Nephron progenitor cell (in vitro differentiated cells): ENCODE data around the gene ENDOG.
"Not testable (repeated sequence)": the region's sequence is repeated elsewhere in the genome, so short reads cannot be mapped to it uniquely, and the experiment has no call there.

Experiments used
- DNase-seq: peaks from one replicate; pipeline ENCODE4 v3.0.0; 2021
- H3K27ac Mint-ChIP-seq: 2 replicates; pipeline ENCODE4 v1.8.0; 2021; ENCODE audit warnings: mild to moderate bottlenecking, moderate library complexity, mixed read lengths
- H3K27me3 Mint-ChIP-seq: 2 replicates; pipeline ENCODE4 v1.8.0; 2021; ENCODE audit warnings: mild to moderate bottlenecking, low read depth, mixed read lengths; ENCODE audit not compliant: poor library complexity
- H3K36me3 Mint-ChIP-seq: 2 replicates; pipeline ENCODE4 v1.8.0; 2021; ENCODE audit warnings: low read depth, mixed read lengths
- H3K4me1 Mint-ChIP-seq: 2 replicates; pipeline ENCODE4 v1.8.0; 2021; ENCODE audit warnings: mixed read lengths
- H3K4me3 Mint-ChIP-seq: 2 replicates; pipeline ENCODE4 v1.8.0; 2021; ENCODE audit warnings: mild to moderate bottlenecking, moderate library complexity, mixed read lengths
- H3K9me3 Mint-ChIP-seq: 2 replicates; pipeline ENCODE4 v1.8.0; 2021; ENCODE audit warnings: mild to moderate bottlenecking, moderate library complexity, mixed read lengths
- TF ChIP-seq, protein P1 (sequence below): fragments of 200-600 bp; sonication (generic); IDR thresholded peaks from 2 replicates; pipeline ENCODE4 v1.5.0; 2021; ENCODE audit warnings: antibody characterized with exemption

The ENDOG gene

DNA sequence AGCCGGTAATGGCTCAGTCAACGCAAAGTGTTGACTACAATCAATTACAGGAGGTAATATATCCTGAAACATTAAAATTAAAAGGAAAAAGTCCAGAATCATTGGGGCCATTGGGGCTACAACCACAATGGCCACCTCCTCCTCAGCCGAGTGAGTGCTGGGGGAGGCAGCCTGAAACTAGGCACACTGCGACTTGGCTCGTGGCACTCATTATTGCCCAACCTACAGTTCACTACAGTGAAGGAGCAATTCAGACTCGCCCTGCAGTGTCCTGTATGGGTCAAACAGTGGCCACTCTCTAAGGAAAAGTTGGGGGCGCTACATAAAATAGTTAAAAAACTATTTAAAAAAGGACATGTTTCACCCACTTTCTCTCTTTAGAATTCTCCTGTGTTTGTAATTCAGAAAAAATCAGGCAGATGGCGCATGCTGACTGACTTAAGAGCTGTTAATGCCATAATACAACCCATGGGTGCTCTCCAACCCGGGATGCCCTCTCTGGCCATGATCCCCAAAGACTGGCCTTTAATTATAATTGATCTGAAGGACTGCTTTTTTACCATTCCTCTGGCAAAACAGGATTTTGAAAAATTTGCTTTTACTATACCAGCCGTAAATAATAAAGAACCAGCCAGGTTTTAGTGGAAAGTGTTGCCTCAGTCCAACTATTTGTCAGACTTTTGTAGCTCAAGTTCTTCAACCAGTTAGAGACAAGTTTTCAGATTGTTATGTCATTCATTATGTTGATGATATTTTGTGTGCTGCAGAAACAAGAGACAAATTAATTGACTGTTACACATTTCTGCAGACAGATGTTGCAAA lies 33.7 kb downstream of the ENDOG start:
- Mint-ChIP-seq H3K36me3 (peaks cover 30% of the 10 kb centered on the region), H3K9me3 (peaks cover 35% of the 10 kb centered on the region)
- not testable (repeated sequence) for H3K4me3 Mint-ChIP-seq, H3K27me3 Mint-ChIP-seq, H3K4me1 Mint-ChIP-seq, DNase-seq, H3K27ac Mint-ChIP-seq
- TF ChIP-seq, protein P1, sequence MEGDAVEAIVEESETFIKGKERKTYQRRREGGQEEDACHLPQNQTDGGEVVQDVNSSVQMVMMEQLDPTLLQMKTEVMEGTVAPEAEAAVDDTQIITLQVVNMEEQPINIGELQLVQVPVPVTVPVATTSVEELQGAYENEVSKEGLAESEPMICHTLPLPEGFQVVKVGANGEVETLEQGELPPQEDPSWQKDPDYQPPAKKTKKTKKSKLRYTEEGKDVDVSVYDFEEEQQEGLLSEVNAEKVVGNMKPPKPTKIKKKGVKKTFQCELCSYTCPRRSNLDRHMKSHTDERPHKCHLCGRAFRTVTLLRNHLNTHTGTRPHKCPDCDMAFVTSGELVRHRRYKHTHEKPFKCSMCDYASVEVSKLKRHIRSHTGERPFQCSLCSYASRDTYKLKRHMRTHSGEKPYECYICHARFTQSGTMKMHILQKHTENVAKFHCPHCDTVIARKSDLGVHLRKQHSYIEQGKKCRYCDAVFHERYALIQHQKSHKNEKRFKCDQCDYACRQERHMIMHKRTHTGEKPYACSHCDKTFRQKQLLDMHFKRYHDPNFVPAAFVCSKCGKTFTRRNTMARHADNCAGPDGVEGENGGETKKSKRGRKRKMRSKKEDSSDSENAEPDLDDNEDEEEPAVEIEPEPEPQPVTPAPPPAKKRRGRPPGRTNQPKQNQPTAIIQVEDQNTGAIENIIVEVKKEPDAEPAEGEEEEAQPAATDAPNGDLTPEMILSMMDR, result peak; percentile 13

- H3K36me3 Mint-ChIP-seq, result peaks cover 27% of the 10 kb centered on the region
- not testable (repeated sequence) for H3K4me3 Mint-ChIP-seq
Measured at GRCh38 chr9:128852646-128853045, 34.3 kb downstream of the ENDOG start.

DNA sequence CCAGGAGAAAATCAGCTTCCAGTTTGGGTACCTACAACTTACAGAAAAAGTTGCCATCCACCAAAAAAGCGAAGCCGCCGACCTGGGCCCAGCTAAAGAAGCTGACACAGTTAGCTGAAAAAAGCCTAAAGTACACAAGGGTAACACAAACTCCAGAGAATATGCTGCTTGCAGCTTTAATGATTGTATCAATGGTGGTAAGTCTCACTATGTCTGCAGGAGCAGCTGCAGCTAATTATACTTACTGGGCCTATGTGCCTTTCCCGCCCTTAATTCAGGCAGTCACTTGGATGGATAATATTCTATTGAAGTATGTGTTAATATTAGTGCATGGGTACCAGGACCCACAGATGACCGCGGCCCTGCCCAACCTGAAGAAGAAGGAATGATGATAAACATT lies 36.2 kb downstream of the ENDOG start:
- not testable (repeated sequence) for DNase-seq, H3K27ac Mint-ChIP-seq, H3K27me3 Mint-ChIP-seq, H3K4me3 Mint-ChIP-seq, H3K4me1 Mint-ChIP-seq
- H3K36me3 Mint-ChIP-seq, result peaks cover 19% of the 10 kb centered on the region
- peaks cover 19% of the 10 kb centered on the region for H3K9me3 Mint-ChIP-seq

More at GRCh38 chr9:128852646-128853045, 34.3 kb downstream of the ENDOG start:
- not testable (repeated sequence) for H3K27ac Mint-ChIP-seq, H3K27me3 Mint-ChIP-seq, H3K4me1 Mint-ChIP-seq, DNase-seq
- H3K9me3 Mint-ChIP-seq, result peaks cover 32% of the 10 kb centered on the region

- not testable (repeated sequence) for H3K9me3 Mint-ChIP-seq, H3K4me3 Mint-ChIP-seq, H3K36me3 Mint-ChIP-seq, H3K27me3 Mint-ChIP-seq, DNase-seq, H3K27ac Mint-ChIP-seq
- peaks cover 15% of the 10 kb centered on the region for H3K4me1 Mint-ChIP-seq
Measured at GRCh38 chr9:128858476-128858875, 40.2 kb downstream of the ENDOG start.

DNA sequence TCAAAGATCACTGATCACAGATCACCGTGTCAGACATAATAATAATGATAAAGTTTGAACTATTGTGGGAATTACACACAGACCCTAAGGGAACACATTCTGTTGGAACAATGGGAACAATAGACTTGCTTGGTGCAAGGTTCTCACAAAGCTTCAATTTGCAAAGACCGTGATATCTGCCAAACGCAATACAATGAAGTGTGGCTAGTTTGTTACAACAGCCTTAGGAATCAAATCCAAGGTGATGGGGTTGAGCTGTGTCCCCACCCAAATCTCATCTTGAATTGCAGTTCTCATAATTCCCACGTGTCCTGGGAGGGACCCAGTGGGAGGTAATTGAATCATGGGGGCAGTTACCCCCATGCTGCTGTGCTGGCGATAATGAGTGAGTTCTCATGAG lies 42.6 kb downstream of the ENDOG start:
- Mint-ChIP-seq H3K4me1 (peaks cover 19% of the 10 kb centered on the region), H3K36me3 (no peaks in the 10 kb centered on the region), H3K27me3 (no peaks in the 10 kb centered on the region), H3K27ac (no peak overlapping the region), H3K4me3 (no peak overlapping the region), H3K9me3 (no peaks in the 10 kb centered on the region)
- TF ChIP-seq, protein P1, result no peak
- no peak for DNase-seq

DNA sequence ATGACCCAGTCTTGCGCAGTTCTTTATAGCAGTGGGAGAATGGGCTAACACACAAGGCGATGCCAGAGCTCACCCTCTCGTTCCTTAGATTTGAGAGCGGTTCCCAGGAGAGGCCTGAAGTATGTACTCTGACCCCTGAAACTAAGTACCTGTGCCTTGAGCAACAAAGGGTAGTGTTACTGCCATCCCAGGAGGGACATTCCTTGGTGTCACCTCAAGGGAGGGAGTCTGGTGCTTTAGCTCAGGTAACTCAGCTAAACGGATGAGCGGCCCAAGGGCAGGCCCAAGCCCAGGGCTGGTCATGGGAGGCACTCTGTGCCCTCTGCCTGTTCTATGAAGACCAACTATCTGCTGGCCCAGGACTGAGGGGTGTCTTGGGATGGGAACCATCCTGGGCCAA lies 43.2 kb downstream of the ENDOG start:
- no peaks in the 10 kb centered on the region for H3K27me3 Mint-ChIP-seq
- H3K9me3 Mint-ChIP-seq, result no peaks in the 10 kb centered on the region
- no peaks in the 10 kb centered on the region for H3K36me3 Mint-ChIP-seq
- H3K27ac Mint-ChIP-seq, result peak overlapping the region; percentile 91
- peaks cover 19% of the 10 kb centered on the region for H3K4me1 Mint-ChIP-seq
- TF ChIP-seq, protein P1, result no peak
- no peak for DNase-seq
- no peak overlapping the region for H3K4me3 Mint-ChIP-seq

DNA sequence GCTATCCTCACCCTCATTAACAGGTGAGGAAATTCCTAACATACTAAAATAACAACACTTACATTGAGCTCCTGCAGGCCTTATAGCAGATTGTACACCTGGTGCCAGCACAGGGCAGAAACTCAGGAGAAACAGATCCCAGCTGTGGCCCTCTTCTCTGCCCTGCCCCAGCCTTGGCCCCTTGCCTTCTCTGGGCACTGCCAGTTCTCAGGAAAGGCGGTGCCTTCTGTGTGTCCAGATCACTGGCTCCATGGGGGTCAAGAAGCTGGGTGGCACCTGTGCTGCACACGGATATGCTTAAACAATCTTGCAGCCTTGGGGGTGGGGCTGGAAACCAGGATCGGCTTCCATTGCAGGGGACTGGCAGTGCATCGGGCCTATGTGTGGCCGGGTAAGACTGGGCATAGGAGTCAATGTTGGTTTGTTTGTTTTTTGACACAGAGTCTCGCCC lies 44.1 kb downstream of the ENDOG start:
- no peak overlapping the region for H3K27ac Mint-ChIP-seq

More for the DNA sequence above, 44.1 kb downstream of the ENDOG start:
- Mint-ChIP-seq H3K4me3 (no peak overlapping the region), H3K27me3 (no peaks in the 10 kb centered on the region), H3K9me3 (no peaks in the 10 kb centered on the region), H3K36me3 (no peaks in the 10 kb centered on the region), H3K4me1 (peaks cover 19% of the 10 kb centered on the region)
- TF ChIP-seq, protein P1, result no peak
- no peak for DNase-seq
